T47D (cell line): Measurements from ENCODE around the gene CNIH3.

Experiments
- DNase-seq, 2 experiments: peaks; one replicate each; pipeline versions ENCODE4 v3.0.0 to v3.0.0-alpha.2; 2011 to 2012; ENCODE audit warnings: low read depth in 1 of 2, low spot score in 1 of 2
- JUND ChIP-seq: IDR thresholded peaks from 2 replicates; pipeline ENCODE4 v1.6.1; 2012; ENCODE audit warnings: low read depth
- in situ Hi-C: cut with HindIII; loops from 2 replicates; pipeline ENCODE4 v1.10.0; 2016; ENCODE audit warnings: low sequenced_read_pairs, low pct_unique_long_range_greater_than_20kb

CNIH3 gene

GRCh38 chr1:224637936-224638335 is 21.8 kb downstream of the CNIH3 start:
- in situ Hi-C loops, result no loop called here
- no peak for DNase-seq
- no peak for TF ChIP-seq JUND

GRCh38 chr1:224639426-224639975 is 23.4 kb downstream of the CNIH3 start:
- no peak for DNase-seq
- TF ChIP-seq JUND, result no peak
- in situ Hi-C loops, result no loop called here

- no peak for TF ChIP-seq JUND
- no peak for DNase-seq
- in situ Hi-C loops, result no loop called here
Measured at GRCh38 chr1:224640018-224640417, 23.9 kb downstream of the CNIH3 start.

GRCh38 chr1:224640587-224640986 is 24.5 kb downstream of the CNIH3 start:
- in situ Hi-C loops, result no loop called here
- no peak for TF ChIP-seq JUND
- no peak for DNase-seq

GRCh38 chr1:224641030-224641429 is 24.9 kb downstream of the CNIH3 start:
- in situ Hi-C loops, result no loop called here
- no peak for TF ChIP-seq JUND
- DNase-seq, result peak; percentile 59 to 84

GRCh38 chr1:224643653-224644052 is 27.5 kb downstream of the CNIH3 start:
- TF ChIP-seq JUND, result no peak
- in situ Hi-C loops, result no loop called here
- no peak for DNase-seq

GRCh38 chr1:224644553-224645154 is 28.5 kb downstream of the CNIH3 start:
- DNase-seq, result peak; percentile 65 to 71
- TF ChIP-seq JUND, result no peak
- in situ Hi-C loops, result no loop called here

- no peak for TF ChIP-seq JUND
- no peak for DNase-seq
- in situ Hi-C loops, result no loop called here
Measured at GRCh38 chr1:224647449-224647848, 31.3 kb downstream of the CNIH3 start.

GRCh38 chr1:224650290-224650689 is 34.2 kb downstream of the CNIH3 start:
- DNase-seq, result no peak
- no peak for TF ChIP-seq JUND

GRCh38 chr1:224651188-224651587 is 35.1 kb downstream of the CNIH3 start:
- DNase-seq, result no peak
- in situ Hi-C loops, result no loop called here
- no peak for TF ChIP-seq JUND

More at GRCh38 chr1:224650290-224650689, 34.2 kb downstream of the CNIH3 start:
- in situ Hi-C loops, result no loop called here

- TF ChIP-seq JUND, result no peak
- in situ Hi-C loops, result no loop called here
Measured at GRCh38 chr1:224656392-224656791, 40.3 kb downstream of the CNIH3 start.

GRCh38 chr1:224660074-224660473 is 44.0 kb downstream of the CNIH3 start:
- in situ Hi-C loops, result no loop called here
- no peak for DNase-seq
- TF ChIP-seq JUND, result no peak

More at GRCh38 chr1:224656392-224656791, 40.3 kb downstream of the CNIH3 start:
- no peak for DNase-seq

GRCh38 chr1:224662870-224663269 is 46.8 kb downstream of the CNIH3 start:
- in situ Hi-C loops, result no loop called here
- DNase-seq, result no peak
- no peak for TF ChIP-seq JUND

GRCh38 chr1:224665016-224665415 is 48.9 kb downstream of the CNIH3 start:
- no peak for DNase-seq
- TF ChIP-seq JUND, result no peak
- in situ Hi-C loops, result no loop called here
